Stimulated activated CD8-positive, alpha-beta memory T cell treated with anti-CD3 and anti-CD28 coated beads, Interleukin-7, amount 100 ng/mL, for 1 hour (primary cell): ENCODE data around the gene HECTD1.
"Not testable (repeated sequence)": the region's sequence is repeated elsewhere in the genome, so short reads cannot be mapped to it uniquely, and the experiment has no call there.

Source experiments
- DNase-seq, 2 donors: peaks; one replicate each; pipeline ENCODE4 v3.0.0-alpha.2; 2020; ENCODE audit warnings: low read depth in 2 of 2

The HECTD1 gene

GRCh38 chr14:31194661-31195060, 12.9 kb downstream of the HECTD1 start:
- DNase-seq: no peak

GRCh38 chr14:31194095-31194494, 13.5 kb downstream of the HECTD1 start:
- DNase-seq: no peak

- DNase-seq: not testable (repeated sequence)
Measured at GRCh38 chr14:31192544-31192943, 15.0 kb downstream of the HECTD1 start.

- no peak for DNase-seq
Measured at GRCh38 chr14:31190717-31191263, 16.8 kb downstream of the HECTD1 start.

- DNase-seq: no peak
Measured at GRCh38 chr14:31190219-31190603, 17.4 kb downstream of the HECTD1 start.

- no peak for DNase-seq
Measured at GRCh38 chr14:31189346-31190218, 18.0 kb downstream of the HECTD1 start.

GRCh38 chr14:31188744-31189143, 18.8 kb downstream of the HECTD1 start:
- DNase-seq: no peak

- DNase-seq: not testable (repeated sequence)
Measured at GRCh38 chr14:31182016-31182415, 25.6 kb downstream of the HECTD1 start.

- DNase-seq: no peak
Measured at GRCh38 chr14:31181271-31181670, 26.3 kb downstream of the HECTD1 start.

GRCh38 chr14:31180299-31181051, 27.1 kb downstream of the HECTD1 start:
- DNase-seq: no peak

- DNase-seq: no peak
Measured at GRCh38 chr14:31174433-31174832, 33.2 kb downstream of the HECTD1 start.

GRCh38 chr14:31173120-31173837, 34.3 kb downstream of the HECTD1 start:
- DNase-seq: no peak

GRCh38 chr14:31172084-31172483, 35.5 kb downstream of the HECTD1 start:
- no peak for DNase-seq

- no peak for DNase-seq
Measured at GRCh38 chr14:31170411-31170810, 37.2 kb downstream of the HECTD1 start.

GRCh38 chr14:31169877-31170276, 37.7 kb downstream of the HECTD1 start:
- DNase-seq: no peak

- DNase-seq: no peak
Measured at GRCh38 chr14:31167032-31167431, 40.6 kb downstream of the HECTD1 start.

- DNase-seq: no peak
Measured at GRCh38 chr14:31166271-31166561, 41.4 kb downstream of the HECTD1 start.

GRCh38 chr14:31164115-31164514, 43.5 kb downstream of the HECTD1 start:
- no peak for DNase-seq

GRCh38 chr14:31162910-31163649, 44.5 kb downstream of the HECTD1 start:
- DNase-seq: no peak

- no peak for DNase-seq
Measured at GRCh38 chr14:31161274-31161673, 46.3 kb downstream of the HECTD1 start.

- no peak for DNase-seq
Measured at GRCh38 chr14:31159682-31160296, 47.8 kb downstream of the HECTD1 start.
